AG04450 (cell line): Measurements from ENCODE around the gene SFXN5. TPM values are rescaled to one million over a fixed set of nuclear protein-coding genes. Genes with fewer than 3 reads are reported as not detected.

ENCODE experiments used
- CTCF ChIA-PET: fragments of 300-600, 350-600 bp; formaldehyde crosslinking; extraction: SDS; loops from one replicate; lab custom pipeline; 2022; ENCODE audit warnings: antibody characterized with exemption, inconsistent platforms; lab: Charles Lee
- POLR2A ChIA-PET: fragments of 350-600 bp; formaldehyde crosslinking; extraction: SDS; loops from one replicate; lab custom pipeline; 2021; ENCODE audit warnings: antibody characterized with exemption, inconsistent platforms; lab: Yijun Ruan, JAX
- DNase-seq: peaks from one replicate; pipeline ENCODE4 v3.0.0-alpha.2; 2011; ENCODE audit warnings: low read depth, low spot score
- H3K27ac ChIP-seq: one replicate; pipeline ENCODE4 v1.5.1; 2012; ENCODE audit warnings: low read depth, low read length, control low read depth
- H3K27me3 ChIP-seq: one replicate; pipeline ENCODE4 v1.6.0; 2012; ENCODE audit warnings: low read length; ENCODE audit not compliant: control insufficient read depth, insufficient read depth
- H3K4me3 ChIP-seq: 2 replicates; pipeline ENCODE4 v1.5.1; 2011; ENCODE audit warnings: mild to moderate bottlenecking, low read depth, low read length, control low read depth
- H3K9me3 ChIP-seq: 2 replicates; pipeline ENCODE4 v1.5.1; 2012; ENCODE audit warnings: low read length; ENCODE audit not compliant: control insufficient read depth, insufficient read depth
- CTCF ChIP-seq: IDR thresholded peaks from 2 replicates; pipeline ENCODE4 v1.5.1; 2011; ENCODE audit warnings: low read depth, low read length, control low read depth, inconsistent platforms
- polyA plus RNA-seq: library from polyadenylated mRNA; depleted of rRNA; stranded (reverse); fragments of >200 nt; gene quantifications from 2 replicates; pipeline ENCODE4 v1.2.3, GENCODE V29; 2011

Gene SFXN5
- polyA plus RNA-seq, 1 experiment: 11.8 TPM

GRCh38 chr2:72995430-72996116 lies 75.9 kb downstream of the SFXN5 start:
- POLR2A ChIA-PET: no interaction called here
- CTCF ChIA-PET: interaction anchor here (0.6 kb wide), 1 partner anchor 219 kb away, joined by 6 read pairs; no protein-coding TSS in a partner anchor
- H3K4me3 ChIP-seq: no peak overlapping the region
- H3K27ac ChIP-seq: no peak overlapping the region
- no peaks in the 10 kb centered on the region for H3K27me3 ChIP-seq
- H3K9me3 ChIP-seq: no peaks in the 10 kb centered on the region
- no peak for DNase-seq
- TF ChIP-seq CTCF: no peak

GRCh38 chr2:72994991-72995380 lies 76.5 kb downstream of the SFXN5 start:
- TF ChIP-seq CTCF: no peak
- no peak overlapping the region for H3K27ac ChIP-seq
- ChIA-PET CTCF (interaction anchor here (1.9 to 3.9 kb wide), 2 partner anchors 90 to 168 kb away, joined by 5 to 24 read pairs; no protein-coding TSS in a partner anchor), POLR2A (no interaction called here)
- no peak overlapping the region for H3K4me3 ChIP-seq
- no peaks in the 10 kb centered on the region for H3K9me3 ChIP-seq
- no peak for DNase-seq
- H3K27me3 ChIP-seq: no peaks in the 10 kb centered on the region

- ChIA-PET POLR2A (no interaction called here), CTCF (interaction anchor here (1.0 to 3.9 kb wide), 12 partner anchors 14 to 265 kb away, joined by 3 to 33 read pairs (median 4); no protein-coding TSS in a partner anchor)
- TF ChIP-seq CTCF: no peak
- DNase-seq: no peak
- no peaks in the 10 kb centered on the region for H3K9me3 ChIP-seq
- H3K27ac ChIP-seq: no peak overlapping the region
- no peak overlapping the region for H3K4me3 ChIP-seq
- no peaks in the 10 kb centered on the region for H3K27me3 ChIP-seq
These were observed 77.1 kb downstream of the SFXN5 start for GRCh38 chr2:72994282-72994990.

- TF ChIP-seq CTCF: no peak
- no peak overlapping the region for H3K4me3 ChIP-seq
- no peak for DNase-seq
- CTCF ChIA-PET: interaction anchor here (0.7 to 3.9 kb wide), 21 partner anchors 11 to 266 kb away, joined by 3 to 33 read pairs (median 4); no protein-coding TSS in a partner anchor
- H3K27me3 ChIP-seq: no peaks in the 10 kb centered on the region
- no peaks in the 10 kb centered on the region for H3K9me3 ChIP-seq
- no peak overlapping the region for H3K27ac ChIP-seq
- POLR2A ChIA-PET: no interaction called here
These were observed 77.6 kb downstream of the SFXN5 start for GRCh38 chr2:72993933-72994280.
